ENCODE results near the gene ATAT1. TPM values are rescaled to one million over a fixed set of nuclear protein-coding genes. Genes with fewer than 3 reads are reported as not detected.

Gene ATAT1
- total and polyA plus RNA-seq, 10 of the 15 experiments (the other 5 are each of a cell fraction or from before 2014, with no cell fraction given): 1.1 to 14.2 (median 6.9) TPM

DNA sequence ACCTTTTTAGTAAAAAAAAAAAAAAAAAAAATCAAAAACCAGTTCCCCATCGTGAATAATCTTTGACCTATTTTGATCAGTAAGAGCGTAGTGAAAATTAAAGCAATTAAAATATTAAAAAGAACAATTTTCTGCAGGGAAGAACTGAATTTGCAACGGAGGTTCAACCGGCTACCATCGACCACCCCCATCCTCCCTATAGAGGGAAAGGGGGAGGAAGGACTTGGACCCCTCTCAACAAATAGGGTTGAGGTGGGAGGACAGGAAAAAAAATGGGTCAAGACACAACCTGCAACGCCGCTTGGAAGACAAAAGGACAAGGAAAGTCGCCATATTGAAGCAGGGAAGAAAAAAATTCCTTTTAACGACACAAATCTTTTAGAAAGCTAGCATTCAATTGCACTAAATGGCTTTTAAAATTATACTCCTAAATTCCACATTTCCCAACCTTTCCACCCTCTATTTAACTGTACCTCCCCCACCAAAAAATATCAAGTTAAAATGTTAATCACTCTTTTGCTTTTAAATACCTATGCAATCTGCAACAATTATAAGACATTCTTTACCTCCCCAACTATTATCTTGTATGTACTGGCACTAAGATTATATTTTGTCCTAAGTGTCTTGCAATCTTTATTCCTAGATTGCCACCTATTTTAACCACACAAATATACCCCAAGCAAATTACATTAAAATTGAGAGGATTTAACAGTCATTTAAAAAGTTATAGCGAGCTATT is 11.3 kb upstream of the ATAT1 start (continued):
- TF ChIP-seq, protein P1, sequence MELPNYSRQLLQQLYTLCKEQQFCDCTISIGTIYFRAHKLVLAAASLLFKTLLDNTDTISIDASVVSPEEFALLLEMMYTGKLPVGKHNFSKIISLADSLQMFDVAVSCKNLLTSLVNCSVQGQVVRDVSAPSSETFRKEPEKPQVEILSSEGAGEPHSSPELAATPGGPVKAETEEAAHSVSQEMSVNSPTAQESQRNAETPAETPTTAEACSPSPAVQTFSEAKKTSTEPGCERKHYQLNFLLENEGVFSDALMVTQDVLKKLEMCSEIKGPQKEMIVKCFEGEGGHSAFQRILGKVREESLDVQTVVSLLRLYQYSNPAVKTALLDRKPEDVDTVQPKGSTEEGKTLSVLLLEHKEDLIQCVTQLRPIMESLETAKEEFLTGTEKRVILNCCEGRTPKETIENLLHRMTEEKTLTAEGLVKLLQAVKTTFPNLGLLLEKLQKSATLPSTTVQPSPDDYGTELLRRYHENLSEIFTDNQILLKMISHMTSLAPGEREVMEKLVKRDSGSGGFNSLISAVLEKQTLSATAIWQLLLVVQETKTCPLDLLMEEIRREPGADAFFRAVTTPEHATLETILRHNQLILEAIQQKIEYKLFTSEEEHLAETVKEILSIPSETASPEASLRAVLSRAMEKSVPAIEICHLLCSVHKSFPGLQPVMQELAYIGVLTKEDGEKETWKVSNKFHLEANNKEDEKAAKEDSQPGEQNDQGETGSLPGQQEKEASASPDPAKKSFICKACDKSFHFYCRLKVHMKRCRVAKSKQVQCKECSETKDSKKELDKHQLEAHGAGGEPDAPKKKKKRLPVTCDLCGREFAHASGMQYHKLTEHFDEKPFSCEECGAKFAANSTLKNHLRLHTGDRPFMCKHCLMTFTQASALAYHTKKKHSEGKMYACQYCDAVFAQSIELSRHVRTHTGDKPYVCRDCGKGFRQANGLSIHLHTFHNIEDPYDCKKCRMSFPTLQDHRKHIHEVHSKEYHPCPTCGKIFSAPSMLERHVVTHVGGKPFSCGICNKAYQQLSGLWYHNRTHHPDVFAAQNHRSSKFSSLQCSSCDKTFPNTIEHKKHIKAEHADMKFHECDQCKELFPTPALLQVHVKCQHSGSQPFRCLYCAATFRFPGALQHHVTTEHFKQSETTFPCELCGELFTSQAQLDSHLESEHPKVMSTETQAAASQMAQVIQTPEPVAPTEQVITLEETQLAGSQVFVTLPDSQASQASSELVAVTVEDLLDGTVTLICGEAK (IDR thresholded peaks at IDR 0.05; ENCODE audit: borderline replicate concordance): no peak
- TF ChIP-seq BMI1 (IDR thresholded peaks at IDR 0.05; ENCODE audit: borderline replicate concordance): peak; percentile 85
- peak; percentile 79 for TF ChIP-seq POLR2AphosphoS5 (IDR thresholded peaks at IDR 0.05; ENCODE audit: low read length)
- TF ChIP-seq NFYB (IDR thresholded peaks at IDR 0.05; ENCODE audit: insufficient read depth, low read depth, low read length): no peak
- TF ChIP-seq CREB1 (IDR thresholded peaks at IDR 0.05; ENCODE audit: low read depth): 0 out of 2 replicates have a peak, but pooled peaks have one; percentile 5
- TF ChIP-seq POLR2AphosphoS2 (IDR thresholded peaks at IDR 0.05; ENCODE audit: low read depth, low read length): peak; percentile 97; the same call in 1 of the 2 replicates
- TF ChIP-seq MTA3 (IDR thresholded peaks at IDR 0.05; ENCODE audit: borderline replicate concordance, low read length): peak; percentile 20; the same call in 1 of the 2 replicates
- peak; percentile 85; the same call in 1 of the 2 replicates for TF ChIP-seq PAX8 (IDR thresholded peaks at IDR 0.05)

Data from GM12878 (cell line).